ENCODE data around the gene MMEL1.
A peak's percentile ranks its signal among the peaks of the same experiment; 100 is the strongest.

DNA sequence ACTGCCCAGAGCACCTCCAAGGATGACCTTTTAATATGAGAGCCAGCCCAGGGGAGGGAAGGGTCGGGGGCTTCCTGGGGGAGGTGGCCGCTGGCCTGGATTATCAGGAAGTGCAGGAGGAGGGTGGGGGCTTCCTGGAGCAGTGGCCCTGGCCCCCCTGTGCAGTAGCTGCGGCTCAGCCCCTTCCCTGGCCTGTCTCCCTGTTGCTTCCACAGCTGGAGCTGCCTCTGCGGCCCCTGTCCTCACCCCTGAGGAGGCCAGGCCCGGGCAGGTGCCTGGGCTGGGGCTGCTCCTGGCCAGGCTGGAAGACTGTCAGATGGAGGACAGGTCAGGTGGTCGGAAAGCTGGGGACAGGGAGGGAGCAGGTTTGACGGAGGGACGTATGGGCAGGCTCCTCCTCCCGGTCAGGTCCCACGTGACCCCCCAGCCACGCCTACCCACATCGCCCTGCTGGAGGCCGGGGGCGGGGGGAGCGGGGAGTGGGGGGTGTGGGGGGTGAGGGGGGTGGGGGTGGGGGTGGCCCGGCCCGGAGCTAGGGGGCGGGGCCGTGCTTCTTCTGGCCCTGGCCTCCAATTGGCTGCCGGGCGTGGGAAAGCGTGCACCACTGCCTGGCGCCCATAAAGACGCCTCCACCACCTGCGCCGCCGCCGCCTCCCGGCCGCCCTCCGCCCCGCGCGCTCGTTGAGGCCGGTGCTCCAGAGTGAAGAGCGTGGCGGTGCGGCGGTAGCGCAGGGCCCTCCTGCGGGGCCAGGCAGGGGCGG, 86.9 kb downstream of the MMEL1 start:
- TF ChIP-seq, protein P1, sequence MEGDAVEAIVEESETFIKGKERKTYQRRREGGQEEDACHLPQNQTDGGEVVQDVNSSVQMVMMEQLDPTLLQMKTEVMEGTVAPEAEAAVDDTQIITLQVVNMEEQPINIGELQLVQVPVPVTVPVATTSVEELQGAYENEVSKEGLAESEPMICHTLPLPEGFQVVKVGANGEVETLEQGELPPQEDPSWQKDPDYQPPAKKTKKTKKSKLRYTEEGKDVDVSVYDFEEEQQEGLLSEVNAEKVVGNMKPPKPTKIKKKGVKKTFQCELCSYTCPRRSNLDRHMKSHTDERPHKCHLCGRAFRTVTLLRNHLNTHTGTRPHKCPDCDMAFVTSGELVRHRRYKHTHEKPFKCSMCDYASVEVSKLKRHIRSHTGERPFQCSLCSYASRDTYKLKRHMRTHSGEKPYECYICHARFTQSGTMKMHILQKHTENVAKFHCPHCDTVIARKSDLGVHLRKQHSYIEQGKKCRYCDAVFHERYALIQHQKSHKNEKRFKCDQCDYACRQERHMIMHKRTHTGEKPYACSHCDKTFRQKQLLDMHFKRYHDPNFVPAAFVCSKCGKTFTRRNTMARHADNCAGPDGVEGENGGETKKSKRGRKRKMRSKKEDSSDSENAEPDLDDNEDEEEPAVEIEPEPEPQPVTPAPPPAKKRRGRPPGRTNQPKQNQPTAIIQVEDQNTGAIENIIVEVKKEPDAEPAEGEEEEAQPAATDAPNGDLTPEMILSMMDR (IDR thresholded peaks at IDR 0.05; ENCODE audit: extremely low read depth in 1 of 2, insufficient read depth in 1 of 2, low read depth in 1 of 2, low read length in 2 of 2): no peak
- TF ChIP-seq EZH2 (IDR thresholded peaks at IDR 0.05; ENCODE audit: borderline replicate concordance, low read depth, low read length, severe bottlenecking) (no peak), POLR2A (IDR thresholded peaks at IDR 0.05; ENCODE audit: low read depth, low read length) (peak; percentile 78), POLR2AphosphoS5 (IDR thresholded peaks at IDR 0.05; ENCODE audit: insufficient read depth, low read depth, low read length) (peak; percentile 72), MYC (IDR thresholded peaks at IDR 0.05; ENCODE audit: low read depth, low read length) (no peak)

Data from endothelial cell of umbilical vein (primary cell).